Astrocyte (in vitro differentiated cells and primary cell): ENCODE data around the gene ZIC1. TPM values are rescaled to one million over a fixed set of nuclear protein-coding genes. Genes with fewer than 3 reads are reported as not detected.

Experiments used
- DNase-seq: peaks from one replicate; pipeline ENCODE4 v3.0.0-alpha.2; 2010; ENCODE audit warnings: low read depth
- FAIRE-seq: peaks from 2 replicates; lab custom pipeline; 2011; peaks lifted over from hg19 to GRCh38; lab: Jason Lieb, UNC
- H2AFZ ChIP-seq: 2 replicates; pipeline ENCODE4 v1.6.0; 2012; ENCODE audit warnings: low read depth, low read length, inconsistent platforms
- H3K27ac ChIP-seq: 2 replicates; pipeline ENCODE4 v1.5.1; 2011; ENCODE audit warnings: low read depth, low read length, inconsistent platforms
- H3K27me3 ChIP-seq: 2 replicates; pipeline ENCODE4 v1.6.0; 2011; ENCODE audit warnings: low read length, inconsistent platforms; ENCODE audit not compliant: insufficient read depth
- H3K36me3 ChIP-seq: 2 replicates; pipeline ENCODE4 v1.5.1; 2011; ENCODE audit warnings: low read length, inconsistent platforms; ENCODE audit not compliant: insufficient read depth
- H3K4me1 ChIP-seq: 2 replicates; pipeline ENCODE4 v1.5.1; 2011; ENCODE audit warnings: low read length, inconsistent platforms; ENCODE audit not compliant: insufficient read depth
- H3K4me2 ChIP-seq: 2 replicates; pipeline ENCODE4 v1.6.0; 2012; ENCODE audit warnings: low read length, inconsistent platforms
- H3K4me3 ChIP-seq: 2 replicates; pipeline ENCODE4 v1.5.1; 2011; ENCODE audit warnings: low read depth, mild to moderate bottlenecking, low read length, inconsistent platforms; ENCODE audit not compliant: insufficient read depth
- H3K79me2 ChIP-seq: 2 replicates; pipeline ENCODE4 v1.6.0; 2012; ENCODE audit warnings: mild to moderate bottlenecking, low read length, inconsistent platforms; ENCODE audit not compliant: insufficient read depth
- H3K9ac ChIP-seq: 2 replicates; pipeline ENCODE4 v1.6.0; 2012; ENCODE audit warnings: mild to moderate bottlenecking, low read length, inconsistent platforms
- H3K9me3 ChIP-seq: 2 replicates; pipeline ENCODE4 v1.5.1; 2012; ENCODE audit warnings: low read depth, mild to moderate bottlenecking, low read length, inconsistent platforms; ENCODE audit not compliant: insufficient read depth
- H4K20me1 ChIP-seq: 2 replicates; pipeline ENCODE4 v1.6.0; 2012; ENCODE audit warnings: low read length, inconsistent platforms; ENCODE audit not compliant: insufficient read depth
- H3K27ac Mint-ChIP-seq: one replicate; pipeline ENCODE4 v1.8.0; 2021; ENCODE audit warnings: mild to moderate bottlenecking, mixed read lengths; ENCODE audit not compliant: unreplicated experiment
- H3K27me3 Mint-ChIP-seq: one replicate; pipeline ENCODE4 v1.8.0; 2021; ENCODE audit warnings: low read depth, mixed read lengths; ENCODE audit not compliant: unreplicated experiment
- H3K36me3 Mint-ChIP-seq: one replicate; pipeline ENCODE4 v1.8.0; 2021; ENCODE audit warnings: low read depth, mixed read lengths; ENCODE audit not compliant: unreplicated experiment
- H3K4me1 Mint-ChIP-seq: one replicate; pipeline ENCODE4 v1.8.0; 2021; ENCODE audit warnings: low read depth, mixed read lengths; ENCODE audit not compliant: unreplicated experiment
- H3K4me3 Mint-ChIP-seq: one replicate; pipeline ENCODE4 v1.8.0; 2021; ENCODE audit warnings: mild to moderate bottlenecking, moderate library complexity, mixed read lengths; ENCODE audit not compliant: unreplicated experiment
- H3K9me3 Mint-ChIP-seq: one replicate; pipeline ENCODE4 v1.8.0; 2021; ENCODE audit warnings: mild to moderate bottlenecking, mixed read lengths; ENCODE audit not compliant: unreplicated experiment
- CTCF ChIP-seq: IDR thresholded peaks from 2 replicates; pipeline ENCODE4 v1.5.1; 2011; ENCODE audit warnings: low read depth, mild to moderate bottlenecking, inconsistent platforms, low read length, moderate library complexity; ENCODE audit not compliant: insufficient read depth
- EZH2 ChIP-seq: IDR thresholded peaks from 2 replicates; pipeline ENCODE4 v1.6.1; 2012; ENCODE audit warnings: mild to moderate bottlenecking, low read length, inconsistent platforms; ENCODE audit not compliant: insufficient read depth
- total RNA-seq: library from RNA; stranded (reverse); gene quantifications from 2 replicates; pipeline ENCODE4 v1.2.1, GENCODE V29; 2021

The ZIC1 gene
- total RNA-seq, 1 donor from 2014 or later: 0.30 TPM

- H3K4me1 Mint-ChIP-seq: no peaks in the 10 kb centered on the region
- Histone ChIP-seq H3K4me3 (no peak overlapping the region), H3K79me2 (no peaks in the 10 kb centered on the region), H3K9me3 (no peaks in the 10 kb centered on the region), H3K27ac (no peak overlapping the region), H3K27me3 (no peaks in the 10 kb centered on the region), H3K36me3 (no peaks in the 10 kb centered on the region), H2AFZ (no peak overlapping the region), H4K20me1 (no peaks in the 10 kb centered on the region), H3K9ac (no peak overlapping the region), H3K4me1 (no peaks in the 10 kb centered on the region), H3K4me2 (no peak overlapping the region)
- TF ChIP-seq CTCF (no peak), EZH2 (no peak)
- DNase-seq: no peak
- FAIRE-seq: no peak
- H3K4me3 Mint-ChIP-seq: no peak overlapping the region
- H3K27me3 Mint-ChIP-seq: no peaks in the 10 kb centered on the region
- H3K9me3 Mint-ChIP-seq: peaks cover 2% of the 10 kb centered on the region
- H3K27ac Mint-ChIP-seq: no peak overlapping the region
- no peaks in the 10 kb centered on the region for H3K36me3 Mint-ChIP-seq
These were observed 38.1 kb downstream of the ZIC1 start for GRCh38 chr3:147447224-147447623.

DNA sequence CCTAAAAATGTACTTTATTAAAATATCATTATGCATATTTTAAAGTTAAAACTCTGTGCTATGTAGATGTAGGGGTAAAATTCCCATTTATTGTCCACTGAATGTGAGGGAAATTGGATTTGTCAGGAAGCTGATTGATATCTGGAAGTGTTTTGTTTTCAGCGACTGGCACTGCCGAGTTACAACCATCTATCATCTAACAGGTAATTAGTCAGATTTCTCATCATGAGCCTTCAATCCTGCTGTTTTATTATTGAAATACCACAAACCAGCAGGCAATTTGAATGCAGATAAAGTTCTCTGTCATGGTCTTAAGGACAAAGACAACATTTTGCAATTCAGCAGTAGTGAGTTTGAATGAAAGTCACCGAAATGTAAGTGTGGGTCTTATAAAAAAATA, 40.5 kb downstream of the ZIC1 start:
- H3K4me2 ChIP-seq: no peak overlapping the region
- Mint-ChIP-seq H3K9me3 (no peaks in the 10 kb centered on the region), H3K4me3 (no peak overlapping the region), H3K36me3 (no peaks in the 10 kb centered on the region), H3K27ac (no peak overlapping the region), H3K4me1 (no peaks in the 10 kb centered on the region), H3K27me3 (no peaks in the 10 kb centered on the region)
- FAIRE-seq (no peak), DNase-seq (no peak)
- no peaks in the 10 kb centered on the region for H4K20me1 ChIP-seq
- H3K9me3 ChIP-seq: no peaks in the 10 kb centered on the region
- H3K79me2 ChIP-seq: no peaks in the 10 kb centered on the region
- H2AFZ ChIP-seq: no peak overlapping the region
- no peaks in the 10 kb centered on the region for H3K27me3 ChIP-seq
- no peak overlapping the region for H3K9ac ChIP-seq
- H3K36me3 ChIP-seq: no peaks in the 10 kb centered on the region
- TF ChIP-seq CTCF (no peak), EZH2 (no peak)
- no peak overlapping the region for H3K4me3 ChIP-seq
- no peaks in the 10 kb centered on the region for H3K4me1 ChIP-seq
- H3K27ac ChIP-seq: no peak overlapping the region

DNA sequence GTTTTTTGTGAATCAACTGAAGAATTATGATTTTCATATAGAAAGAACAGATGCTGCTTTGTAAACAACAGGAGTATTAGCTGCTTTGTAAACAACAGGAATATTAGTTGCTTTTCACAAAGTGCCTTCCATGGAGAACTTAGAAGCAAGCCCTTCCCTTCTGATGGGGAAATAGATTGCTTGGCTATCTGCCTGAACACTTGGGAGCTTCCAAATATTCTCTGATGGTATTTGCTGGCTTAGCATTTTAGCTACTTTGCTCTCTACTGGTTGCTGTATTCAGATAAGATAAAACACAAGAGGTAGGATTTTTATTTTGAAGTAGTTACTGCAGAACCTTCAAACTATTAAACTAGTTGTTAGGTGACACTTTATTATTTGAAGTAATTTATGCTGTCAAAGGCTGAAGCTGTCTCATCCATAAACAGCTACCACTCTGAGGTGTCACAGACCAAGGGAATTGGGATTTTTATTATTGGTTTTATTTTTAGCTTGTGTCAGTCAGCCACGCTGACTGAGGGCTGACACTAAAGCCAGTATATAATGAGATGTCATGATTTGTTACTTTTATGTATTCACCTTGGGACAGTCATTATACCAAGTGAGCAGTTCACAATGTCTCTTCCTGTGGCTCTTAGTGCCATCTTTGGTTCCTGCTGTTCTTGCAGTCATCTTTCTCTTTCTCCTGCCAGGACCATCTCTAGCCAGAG, 50.0 kb downstream of the ZIC1 start:
- Histone ChIP-seq H3K9ac (no peak overlapping the region), H3K4me2 (no peak overlapping the region), H3K36me3 (no peaks in the 10 kb centered on the region), H3K79me2 (no peaks in the 10 kb centered on the region), H3K9me3 (no peaks in the 10 kb centered on the region), H3K4me3 (no peak overlapping the region), H3K4me1 (no peaks in the 10 kb centered on the region), H4K20me1 (no peaks in the 10 kb centered on the region), H3K27ac (no peak overlapping the region), H2AFZ (no peak overlapping the region), H3K27me3 (no peaks in the 10 kb centered on the region)
- H3K9me3 Mint-ChIP-seq: no peaks in the 10 kb centered on the region
- H3K4me1 Mint-ChIP-seq: no peaks in the 10 kb centered on the region
- DNase-seq: no peak
- no peak for FAIRE-seq
- peaks cover 4% of the 10 kb centered on the region for H3K27me3 Mint-ChIP-seq
- H3K36me3 Mint-ChIP-seq: no peaks in the 10 kb centered on the region
- TF ChIP-seq EZH2 (no peak), CTCF (no peak)
- no peak overlapping the region for H3K27ac Mint-ChIP-seq
- no peak overlapping the region for H3K4me3 Mint-ChIP-seq
